CD14-positive monocyte (primary cell): ENCODE data around the gene TPCN1. TPM values are rescaled to one million over a fixed set of nuclear protein-coding genes. Genes with fewer than 3 reads are reported as not detected.

ENCODE experiments used
- DNase-seq, 3 donors: peaks; one replicate each; pipeline ENCODE4 v3.0.0-alpha.2; 2011 to 2022
- H2AFZ ChIP-seq: 2 replicates; pipeline ENCODE4 v1.6.0; 2012; ENCODE audit warnings: mild to moderate bottlenecking, low read depth, low read length, inconsistent platforms; ENCODE audit not compliant: insufficient read depth, poor library complexity, severe bottlenecking
- H3K27ac ChIP-seq, 2 donors: 1 replicate in 1 of 2; 2 replicates in 1 of 2; pipeline ENCODE4 v1.5.1; 2012 to 2013; ENCODE audit warnings: low read length in 2 of 2, control low read depth in 1 of 2, inconsistent platforms in 1 of 2, low read depth in 1 of 2, mild to moderate bottlenecking in 1 of 2
- H3K27me3 ChIP-seq, 2 donors: one replicate each; pipeline versions ENCODE4 v1.6.0 to v1.6.1; 2011 to 2013; ENCODE audit warnings: low read length in 2 of 2; ENCODE audit not compliant: control insufficient read depth in 2 of 2, insufficient read depth in 2 of 2
- H3K36me3 ChIP-seq, 2 donors: replicated peaks in 1 of 2; 1 replicate in 1 of 2; 2 replicates in 1 of 2; pipeline versions ENCODE4 v1.5.1 to v1.6.1; 2012 to 2013; ENCODE audit warnings: low read length in 2 of 2, control low read depth in 1 of 2, inconsistent platforms in 1 of 2, mild to moderate bottlenecking in 1 of 2; ENCODE audit not compliant: insufficient read depth in 2 of 2, control insufficient read depth in 1 of 2
- H3K4me1 ChIP-seq, 2 donors: 1 replicate in 1 of 2; 2 replicates in 1 of 2; pipeline versions ENCODE4 v1.5.1 to v1.6.1; 2012 to 2013; ENCODE audit warnings: low read length in 2 of 2, control low read depth in 1 of 2, inconsistent platforms in 1 of 2, mild to moderate bottlenecking in 1 of 2, moderate library complexity in 1 of 2; ENCODE audit not compliant: insufficient read depth in 2 of 2, control insufficient read depth in 1 of 2
- H3K4me2 ChIP-seq: replicated peaks from 2 replicates; pipeline ENCODE3; 2012; ENCODE audit warnings: low read length, moderate library complexity, mild to moderate bottlenecking; ENCODE audit not compliant: poor library complexity, severe bottlenecking; ENCODE audit errors: extremely low read depth
- H3K4me3 ChIP-seq, 3 experiments: fragments of 200-600 bp in 1 of 3; sonication (generic) in 1 of 3; replicated peaks in 1 of 3; 1 replicate in 2 of 3; 2 replicates in 1 of 3; pipeline ENCODE4 v1.5.1; 2011 to 2013; ENCODE audit warnings: low read length in 3 of 3, mild to moderate bottlenecking in 3 of 3, control low read depth in 2 of 3, low read depth in 2 of 3, inconsistent platforms in 1 of 3, moderate library complexity in 1 of 3
- H3K79me2 ChIP-seq: 2 replicates; pipeline ENCODE4 v1.6.0; 2012; ENCODE audit warnings: mild to moderate bottlenecking, control low read depth, inconsistent platforms, low read length, moderate library complexity; ENCODE audit not compliant: insufficient read depth
- H3K9ac ChIP-seq: 2 replicates; pipeline ENCODE4 v1.6.0; 2017; ENCODE audit warnings: low read length, mild to moderate bottlenecking; ENCODE audit not compliant: insufficient read depth, poor library complexity, severe bottlenecking
- H3K9me3 ChIP-seq, 2 donors: replicated peaks in 1 of 2; 1 replicate in 1 of 2; 2 replicates in 1 of 2; pipeline versions ENCODE4 v1.5.1 to v1.6.1; 2012 to 2013; ENCODE audit warnings: low read length in 2 of 2, control low read depth in 1 of 2; ENCODE audit not compliant: control insufficient read depth in 1 of 2, insufficient read depth in 1 of 2
- H4K20me1 ChIP-seq: 2 replicates; pipeline ENCODE4 v1.6.0; 2012; ENCODE audit warnings: mild to moderate bottlenecking, low read length, control low read depth, moderate library complexity; ENCODE audit not compliant: insufficient read depth
- H3K27ac Mint-ChIP-seq, 7 donors: one replicate each; pipeline ENCODE4 v1.8.0; 2020; ENCODE audit warnings: mild to moderate bottlenecking in 7 of 7, mixed read lengths in 7 of 7, moderate library complexity in 6 of 7, inconsistent platforms in 2 of 7
- H3K27me3 Mint-ChIP-seq, 3 donors: one replicate each; pipeline ENCODE4 v1.8.0; 2021 to 2022; ENCODE audit warnings: low read depth in 3 of 3, mild to moderate bottlenecking in 3 of 3, mixed read lengths in 3 of 3, moderate library complexity in 3 of 3, inconsistent platforms in 1 of 3
- H3K36me3 Mint-ChIP-seq, 2 donors: one replicate each; pipeline ENCODE4 v1.8.0; 2020; ENCODE audit warnings: mixed read lengths in 2 of 2, inconsistent platforms in 1 of 2, mild to moderate bottlenecking in 1 of 2
- H3K4me1 Mint-ChIP-seq: one replicate; pipeline ENCODE4 v1.8.0; 2020; ENCODE audit warnings: mild to moderate bottlenecking, mixed read lengths
- H3K4me3 Mint-ChIP-seq, 2 donors: one replicate each; pipeline ENCODE4 v1.8.0; 2020; ENCODE audit warnings: mild to moderate bottlenecking in 2 of 2, mixed read lengths in 2 of 2, moderate library complexity in 1 of 2
- H3K9me3 Mint-ChIP-seq, 7 donors: one replicate each; pipeline ENCODE4 v1.8.0; 2020 to 2022; ENCODE audit warnings: mixed read lengths in 7 of 7, mild to moderate bottlenecking in 6 of 7, moderate library complexity in 6 of 7, inconsistent platforms in 2 of 7
- WGBS: methylation state at CpG from one replicate; pipeline ENCODE4 v1.1.5; 2013; ENCODE audit warnings: missing lambda C conversion rate; ENCODE audit not compliant: insufficient coverage; 5-methylcytosine and 5-hydroxymethylcytosine counted together
- intact Hi-C, 2 donors: fragments of 100-400 bp; cut with micrococcal nuclease; formaldehyde crosslinking; loops; one replicate each; pipeline versions ENCODE4 v1.15.0 to v1.15.1; 2023
- polyA plus RNA-seq, 3 donors: library from polyadenylated mRNA; depleted of rRNA in 1 of 3; unstranded in 2 of 3; stranded (reverse) in 1 of 3; fragments of 300-500 nt in 2 of 3; fragments of >200 nt in 1 of 3; fragmentation: Illumina TruSeq in 2 of 3; gene quantifications; 1 replicate in 2 of 3; 2 replicates in 1 of 3; pipeline ENCODE4 v1.2.3, GENCODE V29; 2012 to 2021
- TF ChIP-seq, protein P1 (sequence below): fragments of 200-600 bp; IDR thresholded peaks from one replicate; pipeline ENCODE4 v1.8.0; 2022; ENCODE audit warnings: antibody characterized with exemption, mild to moderate bottlenecking

The TPCN1 gene
- polyA plus RNA-seq, 3 donors, result 20.4 to 110 (median 34.9) TPM

GRCh38 chr12:113238309-113238708 lies 17.0 kb downstream of the TPCN1 start:
- WGBS, result 41% methylated on average over 2 of the region's 3 CpGs
- intact Hi-C loops, result loop anchor here (5.0 kb wide), 3 partner anchors 34 to 41 kb away; no protein-coding TSS in a partner anchor
- peaks cover 82% of the 10 kb centered on the region for H3K79me2 ChIP-seq

DNA sequence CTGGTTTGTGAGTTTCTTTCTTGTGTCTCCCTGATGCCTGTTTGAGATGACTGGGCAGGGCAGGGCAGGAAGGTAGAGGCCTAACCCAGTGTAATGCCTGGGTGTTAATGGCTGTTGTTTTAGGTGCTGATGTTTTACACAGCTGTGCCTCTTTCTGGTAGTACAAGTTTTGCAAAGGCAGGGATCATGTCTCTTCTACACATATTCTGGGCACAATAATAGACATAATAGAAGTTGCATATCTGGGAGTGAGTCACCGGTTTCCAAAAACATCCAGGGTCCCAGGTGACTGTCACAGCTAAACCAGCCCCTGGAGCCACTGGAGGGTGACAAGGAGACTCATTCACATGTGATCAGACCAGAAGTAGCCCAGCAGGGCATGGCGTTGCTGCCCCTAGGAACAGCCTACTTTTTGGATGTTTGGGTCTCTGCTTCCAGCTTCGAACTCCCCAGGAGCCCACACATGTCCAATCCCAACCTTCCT lies 18.1 kb downstream of the TPCN1 start:
- Mint-ChIP-seq H3K27ac (peak overlapping the region in 6 of 7 donors; percentile 85 to 95 (median 94)), H3K36me3 (peaks cover 46 to 71% of the 10 kb centered on the region in 2 donors), H3K4me1 (peaks cover 79% of the 10 kb centered on the region), H3K27me3 (peaks cover 0 to 7% (median 0%) of the 10 kb centered on the region in 3 donors), H3K4me3 (no peak overlapping the region), H3K9me3 (peaks cover 0 to 3% (median 0%) of the 10 kb centered on the region in 7 donors)
- TF ChIP-seq, protein P1, sequence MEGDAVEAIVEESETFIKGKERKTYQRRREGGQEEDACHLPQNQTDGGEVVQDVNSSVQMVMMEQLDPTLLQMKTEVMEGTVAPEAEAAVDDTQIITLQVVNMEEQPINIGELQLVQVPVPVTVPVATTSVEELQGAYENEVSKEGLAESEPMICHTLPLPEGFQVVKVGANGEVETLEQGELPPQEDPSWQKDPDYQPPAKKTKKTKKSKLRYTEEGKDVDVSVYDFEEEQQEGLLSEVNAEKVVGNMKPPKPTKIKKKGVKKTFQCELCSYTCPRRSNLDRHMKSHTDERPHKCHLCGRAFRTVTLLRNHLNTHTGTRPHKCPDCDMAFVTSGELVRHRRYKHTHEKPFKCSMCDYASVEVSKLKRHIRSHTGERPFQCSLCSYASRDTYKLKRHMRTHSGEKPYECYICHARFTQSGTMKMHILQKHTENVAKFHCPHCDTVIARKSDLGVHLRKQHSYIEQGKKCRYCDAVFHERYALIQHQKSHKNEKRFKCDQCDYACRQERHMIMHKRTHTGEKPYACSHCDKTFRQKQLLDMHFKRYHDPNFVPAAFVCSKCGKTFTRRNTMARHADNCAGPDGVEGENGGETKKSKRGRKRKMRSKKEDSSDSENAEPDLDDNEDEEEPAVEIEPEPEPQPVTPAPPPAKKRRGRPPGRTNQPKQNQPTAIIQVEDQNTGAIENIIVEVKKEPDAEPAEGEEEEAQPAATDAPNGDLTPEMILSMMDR, result no peak
- Histone ChIP-seq H3K9me3 (no peaks in the 10 kb centered on the region), H3K4me2 (no peak overlapping the region), H3K27ac (peak overlapping the region; percentile 43 to 86), H3K36me3 (peaks cover 23 to 53% of the 10 kb centered on the region in 2 donors), H4K20me1 (peaks cover 29% of the 10 kb centered on the region), H3K4me1 (peaks cover 75 to 83% of the 10 kb centered on the region in 2 donors), H3K27me3 (no peaks in the 10 kb centered on the region), H3K79me2 (peaks cover 82% of the 10 kb centered on the region), H3K9ac (no peak overlapping the region), H3K4me3 (no peak overlapping the region), H2AFZ (no peak overlapping the region)
- intact Hi-C loops, result loop anchor here (5.0 kb wide), 3 partner anchors 33 to 42 kb away; no protein-coding TSS in a partner anchor
- peak in 2 of 3 donors; percentile 26 to 42 for DNase-seq
- WGBS, result 100% methylated on average over 1 of the region's 3 CpGs

More at GRCh38 chr12:113238309-113238708, 17.0 kb downstream of the TPCN1 start:
- peaks cover 0 to 7% (median 0%) of the 10 kb centered on the region in 3 donors for H3K27me3 Mint-ChIP-seq
- Histone ChIP-seq H4K20me1 (peaks cover 23% of the 10 kb centered on the region), H2AFZ (no peak overlapping the region), H3K9ac (no peak overlapping the region), H3K4me3 (peak overlapping the region in 1 of 3 experiments; percentile 38), H3K4me2 (peak overlapping the region; percentile 56), H3K9me3 (no peaks in the 10 kb centered on the region), H3K36me3 (peaks cover 17 to 50% of the 10 kb centered on the region in 2 donors), H3K27me3 (no peaks in the 10 kb centered on the region), H3K27ac (peak overlapping the region in 1 of 2 donors; percentile 77), H3K4me1 (peaks cover 85 to 93% of the 10 kb centered on the region in 2 donors)
- no peak for DNase-seq
- H3K4me3 Mint-ChIP-seq, result no peak overlapping the region
- peaks cover 87% of the 10 kb centered on the region for H3K4me1 Mint-ChIP-seq
- peaks cover 0 to 3% (median 0%) of the 10 kb centered on the region in 7 donors for H3K9me3 Mint-ChIP-seq
- TF ChIP-seq, protein P1, result no peak
- peak overlapping the region in 3 of 7 donors; percentile 85 to 96 (median 93) for H3K27ac Mint-ChIP-seq
- H3K36me3 Mint-ChIP-seq, result peaks cover 47 to 72% of the 10 kb centered on the region in 2 donors
